PC-9 (cell line): ENCODE data around the gene RFC2.

ENCODE experiments used
- CTCF ChIP-seq: fragments of 200-600 bp; sonication (generic); conservative IDR thresholded peaks from 2 replicates; pipeline ENCODE4 v1.6.1; 2017; ENCODE audit warnings: mixed run types, antibody characterized with exemption, mild to moderate bottlenecking, moderate library complexity
- EZH2 ChIP-seq: fragments of 200-600 bp; sonication (generic); IDR thresholded peaks from 2 replicates; pipeline ENCODE4 v1.8.0; 2017; ENCODE audit warnings: antibody characterized with exemption, low read depth

GRCh38 chr7:74228951-74229900 is 25.0 kb downstream of the RFC2 start:
- TF ChIP-seq CTCF (no peak), EZH2 (no peak)
